A549 (cell line): ENCODE results near the gene SLC38A6. TPM values are rescaled to one million over a fixed set of nuclear protein-coding genes. Genes with fewer than 3 reads are reported as not detected.

ENCODE experiments used
- ATAC-seq, 2 experiments: fragments of 200-7000 bp in 1 of 2; fragments of >200 bp in 1 of 2; cut with Nextera tagmentation in 1 of 2; cut with Tn5 transposase in 1 of 2; 3 replicates each; pipeline versions ENCODE4 v1.8.0 to v1.9.1; 2018 to 2020; ENCODE audit warnings: mild to moderate bottlenecking in 1 of 2, moderate library complexity in 1 of 2
- CTCF ChIA-PET: fragments of 300-600 bp; sonication (Branson Sonifier 250); formaldehyde crosslinking; extraction: SDS; loops from one replicate; lab custom pipeline; 2021; ENCODE audit warnings: antibody characterized with exemption, inconsistent platforms; lab: Yijun Ruan, JAX
- POLR2A ChIA-PET: fragments of 350-600 bp; formaldehyde crosslinking; extraction: SDS; loops from one replicate; lab custom pipeline; 2021; ENCODE audit warnings: antibody characterized with exemption, inconsistent platforms; lab: Yijun Ruan, JAX
- DNase-seq, 2 experiments: peaks; one replicate each; pipeline versions ENCODE4 v3.0.0 to v3.0.0-alpha.2; 2011 to 2016; ENCODE audit warnings: low read depth in 1 of 2, low spot score in 1 of 2
- FAIRE-seq: peaks from 2 replicates; lab custom pipeline; 2011; peaks lifted over from hg19 to GRCh38; lab: Jason Lieb, UNC
- H3K27ac ChIP-seq, 2 experiments: fragments of >200 bp; sonication (Bioruptor Twin); formaldehyde crosslinking; 3 replicates each; pipeline ENCODE4 v1.5.1; 2016 to 2017
- H3K4me1 ChIP-seq: fragments of >200 bp; sonication (Bioruptor Twin); formaldehyde crosslinking; 3 replicates; pipeline ENCODE4 v1.6.1; 2016
- H3K4me2 ChIP-seq: fragments of >200 bp; sonication (Bioruptor Twin); formaldehyde crosslinking; 3 replicates; pipeline ENCODE4 v1.6.1; 2016
- H3K4me3 ChIP-seq: fragments of >200 bp; sonication (Bioruptor Twin); formaldehyde crosslinking; 3 replicates; pipeline ENCODE4 v1.5.1; 2016
- H3K9me3 ChIP-seq: fragments of >200 bp; sonication (Bioruptor Twin); formaldehyde crosslinking; 3 replicates; pipeline ENCODE4 v1.6.1; 2016
- CBX8 ChIP-seq: fragments of 200-600 bp; sonication (generic); IDR thresholded peaks from 2 replicates; pipeline ENCODE4 v1.6.1; 2016
- CHD2 ChIP-seq: fragments of 150-350 bp; IDR thresholded peaks from 2 replicates; pipeline ENCODE4 v1.6.1; 2014; ENCODE audit warnings: low read length; ENCODE audit not compliant: partially characterized antibody
- CHD4 ChIP-seq: fragments of 200-600 bp; sonication (generic); IDR thresholded peaks from 2 replicates; pipeline ENCODE4 v1.6.1; 2016; ENCODE audit warnings: antibody characterized with exemption, mild to moderate bottlenecking, borderline replicate concordance
- CTCF ChIP-seq: fragments of >200 bp; sonication (Bioruptor Twin); formaldehyde crosslinking; IDR thresholded peaks from 3 replicates; pipeline ENCODE4 v1.5.1; 2016
- EHMT2 ChIP-seq: fragments of 200-600 bp; sonication (generic); IDR thresholded peaks from 2 replicates; pipeline ENCODE4 v1.6.1; 2016; ENCODE audit warnings: antibody characterized with exemption, low read depth, mild to moderate bottlenecking, moderate library complexity
- ESRRA ChIP-seq: fragments of 150-350 bp; IDR thresholded peaks from 2 replicates; pipeline ENCODE4 v1.6.1; 2014; ENCODE audit warnings: mild to moderate bottlenecking, low read length, borderline replicate concordance
- FOSL2 ChIP-seq, 2 experiments: fragments of 450-650 bp in 1 of 2; fragments of >200 bp in 1 of 2; sonication (Bioruptor Twin) in 1 of 2; formaldehyde crosslinking; IDR thresholded peaks; 2 replicates each; pipeline versions ENCODE4 v1.5.0 to v1.6.1; 2016 to 2020; ENCODE audit warnings: mild to moderate bottlenecking in 1 of 2, moderate library complexity in 1 of 2
- GATA3 ChIP-seq: IDR thresholded peaks from 2 replicates; pipeline ENCODE4 v1.6.1; 2012; ENCODE audit warnings: borderline replicate concordance
- HOXB13 ChIP-seq: fragments of 250-450 bp; sonication (Bioruptor Pico); IDR thresholded peaks from 2 replicates; pipeline ENCODE4 v1.5.0; 2020; ENCODE audit warnings: low read depth, mild to moderate bottlenecking, moderate library complexity
- KDM5A ChIP-seq: fragments of 200-600 bp; sonication (generic); IDR thresholded peaks from 2 replicates; pipeline ENCODE4 v1.6.1; 2016; ENCODE audit warnings: antibody characterized with exemption, mild to moderate bottlenecking
- MAFK ChIP-seq: fragments of 450-650 bp; IDR thresholded peaks from 2 replicates; pipeline ENCODE4 v1.6.1; 2014; ENCODE audit not compliant: partially characterized antibody
- NPAS2 ChIP-seq: fragments of 250-450 bp; sonication (Bioruptor Pico); IDR thresholded peaks from 2 replicates; pipeline ENCODE4 v1.8.0; 2022; ENCODE audit warnings: mild to moderate bottlenecking, moderate library complexity, borderline replicate concordance
- PHF8 ChIP-seq: fragments of 200-600 bp; sonication (generic); IDR thresholded peaks from 2 replicates; pipeline ENCODE4 v1.6.1; 2016; ENCODE audit warnings: low read depth, mild to moderate bottlenecking, antibody characterized with exemption, moderate library complexity, borderline replicate concordance
- POLR2A ChIP-seq: IDR thresholded peaks from 2 replicates; pipeline ENCODE4 v1.6.1; 2012; ENCODE audit warnings: mild to moderate bottlenecking, low read length
- RAD21 ChIP-seq, 2 experiments: fragments of >200 bp in 1 of 2; sonication (Bioruptor Twin) in 1 of 2; formaldehyde crosslinking in 1 of 2; IDR thresholded peaks in 1 of 2; conservative IDR thresholded peaks in 1 of 2; 2 replicates in 1 of 2; 3 replicates in 1 of 2; pipeline ENCODE4 v1.6.1; 2012 to 2018; ENCODE audit warnings: inconsistent platforms in 1 of 2
- RARB ChIP-seq: fragments of 250-450 bp; sonication (Bioruptor Pico); IDR thresholded peaks from 2 replicates; pipeline ENCODE4 v1.8.0; 2021; ENCODE audit warnings: mild to moderate bottlenecking, moderate library complexity
- REST ChIP-seq: fragments of 200-600 bp; sonication (generic); IDR thresholded peaks from 2 replicates; pipeline ENCODE4 v1.6.1; 2016; ENCODE audit warnings: antibody characterized with exemption, mild to moderate bottlenecking, moderate library complexity
- RNF2 ChIP-seq: fragments of 200-600 bp; sonication (generic); IDR thresholded peaks from 2 replicates; pipeline ENCODE4 v1.6.1; 2016; ENCODE audit warnings: low read depth, mild to moderate bottlenecking, antibody characterized with exemption, moderate library complexity, borderline replicate concordance
- SREBF2 ChIP-seq: fragments of 450-650 bp; IDR thresholded peaks from 2 replicates; pipeline ENCODE4 v1.6.1; 2014; ENCODE audit warnings: mild to moderate bottlenecking, moderate library complexity
- ZFP36 ChIP-seq: fragments of 450-650 bp; IDR thresholded peaks from 2 replicates; pipeline ENCODE4 v1.6.1; 2014; ENCODE audit warnings: borderline replicate concordance; ENCODE audit not compliant: partially characterized antibody
- WGBS: methylation state at CpG from one replicate; pipeline ENCODE4 v1.1.6; 2017; ENCODE audit errors: missing lambda C conversion rate; 5-methylcytosine and 5-hydroxymethylcytosine counted together
- polyA plus RNA-seq, 4 experiments: library from polyadenylated mRNA; depleted of rRNA in 3 of 4; stranded (reverse); fragments of >200 nt; fragmentation: RNase III in 1 of 4; extraction: RNeasy Plus Mini Kit Qiagen cat#74134 plus additional on column Dnase treatment in 1 of 4; gene quantifications; 2 replicates in 3 of 4; 3 replicates in 1 of 4; pipeline ENCODE4 v1.2.3, GENCODE V29; 2011 to 2017
- TF ChIP-seq, protein P1 (sequence below): IDR thresholded peaks from 2 replicates; pipeline ENCODE4 v1.6.1; 2012
- TF ChIP-seq, protein P2 (sequence below): fragments of 250-450 bp; sonication (Bioruptor Pico); IDR thresholded peaks from 2 replicates; pipeline ENCODE4 v1.5.0; 2021; ENCODE audit warnings: mild to moderate bottlenecking, moderate library complexity, borderline replicate concordance

SLC38A6 gene
- polyA plus RNA-seq, 2 of the 4 experiments (the other 2 are of a cell fraction): 33.3 to 37.8 TPM

- Histone ChIP-seq H3K4me1 (no peaks in the 10 kb centered on the region), H3K4me3 (no peak overlapping the region), H3K27ac (no peak overlapping the region), H3K9me3 (no peaks in the 10 kb centered on the region), H3K4me2 (no peak overlapping the region)
- CTCF ChIA-PET: interaction anchor here (0.6 to 2.2 kb wide), 3 partner anchors 9 to 410 kb away, joined by 3 to 7 read pairs (median 4); no protein-coding TSS in a partner anchor
- POLR2A ChIA-PET: no interaction called here
- TF ChIP-seq, protein P1, sequence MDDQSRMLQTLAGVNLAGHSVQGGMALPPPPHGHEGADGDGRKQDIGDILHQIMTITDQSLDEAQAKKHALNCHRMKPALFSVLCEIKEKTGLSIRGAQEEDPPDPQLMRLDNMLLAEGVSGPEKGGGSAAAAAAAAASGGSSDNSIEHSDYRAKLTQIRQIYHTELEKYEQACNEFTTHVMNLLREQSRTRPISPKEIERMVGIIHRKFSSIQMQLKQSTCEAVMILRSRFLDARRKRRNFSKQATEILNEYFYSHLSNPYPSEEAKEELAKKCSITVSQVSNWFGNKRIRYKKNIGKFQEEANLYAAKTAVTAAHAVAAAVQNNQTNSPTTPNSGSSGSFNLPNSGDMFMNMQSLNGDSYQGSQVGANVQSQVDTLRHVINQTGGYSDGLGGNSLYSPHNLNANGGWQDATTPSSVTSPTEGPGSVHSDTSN: no peak
- TF ChIP-seq RARB (CRISPR knock-in tag) (no peak), CTCF (no peak), POLR2A (no peak), CHD2 (no peak), CHD4 (no peak)
- DNase-seq (no peak), ATAC-seq (no peak), FAIRE-seq (no peak)
- 79% methylated on average over 4 of the region's 4 CpGs for WGBS
Measured at GRCh38 chr14:61034416-61035120, 53.5 kb downstream of the SLC38A6 start.

DNA sequence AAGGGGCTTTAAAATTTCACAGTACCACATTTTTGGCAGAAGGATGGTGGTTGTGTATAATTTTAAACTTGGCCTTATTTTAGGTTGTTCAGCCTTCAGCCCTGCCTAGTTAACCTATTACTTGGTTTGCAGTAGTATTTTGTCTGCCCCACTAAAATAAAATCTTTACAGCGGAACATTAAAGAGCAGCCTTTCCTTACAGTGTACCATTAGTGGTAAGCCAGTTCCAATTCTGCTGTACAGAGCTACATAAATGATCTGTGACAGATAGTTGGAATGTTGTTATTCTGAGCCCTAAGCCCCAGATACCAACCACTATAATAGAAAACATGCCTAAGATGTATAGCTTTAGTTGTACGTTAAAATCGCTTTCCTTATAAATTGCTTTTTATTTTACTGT, 56.2 kb downstream of the SLC38A6 start:
- no peaks in the 10 kb centered on the region for H3K9me3 ChIP-seq
- 0 out of 3 replicates have a peak, but pooled peaks cover 5% of the 10 kb centered on the region for H3K4me1 ChIP-seq
- POLR2A ChIA-PET: no interaction called here
- no peak overlapping the region for H3K4me3 ChIP-seq
- no peak overlapping the region for H3K4me2 ChIP-seq
- ATAC-seq (no peak), FAIRE-seq (no peak), DNase-seq (no peak)
- TF ChIP-seq GATA3: no peak
- no peak for TF ChIP-seq CHD4
- no peak for TF ChIP-seq HOXB13
- TF ChIP-seq RNF2: no peak
- no peak for TF ChIP-seq ESRRA
- TF ChIP-seq, protein P1: no peak
- no peak for TF ChIP-seq CBX8
- no peak for TF ChIP-seq EHMT2
- TF ChIP-seq, protein P2, sequence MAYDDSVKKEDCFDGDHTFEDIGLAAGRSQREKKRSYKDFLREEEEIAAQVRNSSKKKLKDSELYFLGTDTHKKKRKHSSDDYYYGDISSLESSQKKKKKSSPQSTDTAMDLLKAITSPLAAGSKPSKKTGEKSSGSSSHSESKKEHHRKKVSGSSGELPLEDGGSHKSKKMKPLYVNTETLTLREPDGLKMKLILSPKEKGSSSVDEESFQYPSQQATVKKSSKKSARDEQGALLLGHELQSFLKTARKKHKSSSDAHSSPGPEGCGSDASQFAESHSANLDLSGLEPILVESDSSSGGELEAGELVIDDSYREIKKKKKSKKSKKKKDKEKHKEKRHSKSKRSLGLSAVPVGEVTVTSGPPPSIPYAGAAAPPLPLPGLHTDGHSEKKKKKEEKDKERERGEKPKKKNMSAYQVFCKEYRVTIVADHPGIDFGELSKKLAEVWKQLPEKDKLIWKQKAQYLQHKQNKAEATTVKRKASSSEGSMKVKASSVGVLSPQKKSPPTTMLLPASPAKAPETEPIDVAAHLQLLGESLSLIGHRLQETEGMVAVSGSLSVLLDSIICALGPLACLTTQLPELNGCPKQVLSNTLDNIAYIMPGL (CRISPR knock-in tag): no peak
- no peak for TF ChIP-seq KDM5A
- TF ChIP-seq MAFK: no peak
- no peak for TF ChIP-seq RAD21 (conservative IDR thresholded peaks at IDR 0.05 in 1 of 2, IDR thresholded peaks at IDR 0.05 in 1 of 2)
- no peak for TF ChIP-seq FOSL2 (IDR thresholded peaks at IDR 0.05)
- TF ChIP-seq FOSL2 (CRISPR knock-in tag; IDR thresholded peaks at IDR 0.05): no peak
- TF ChIP-seq ZFP36: no peak
- TF ChIP-seq SREBF2: no peak
- no peak for TF ChIP-seq NPAS2 (CRISPR knock-in tag)
- no peak for TF ChIP-seq PHF8
- no peak for TF ChIP-seq REST
- 96% methylated on average over 3 of the region's 3 CpGs for WGBS
- H3K27ac ChIP-seq: no peak overlapping the region
- CTCF ChIA-PET: interaction anchor here (1.0 kb wide), 1 partner anchor 37 kb away, joined by 3 read pairs; no protein-coding TSS in a partner anchor
